GM18517 (cell line): ENCODE results near the gene ATP6V0D1.
A peak's percentile ranks its signal among the peaks of the same experiment; 100 is the strongest.
"Not testable (repeated sequence)": the region's sequence is repeated elsewhere in the genome, so short reads cannot be mapped to it uniquely, and the experiment has no call there.

Experiments used
- ATAC-seq: cut with Tn5 transposase; IDR thresholded peaks from one replicate; pipeline ENCODE4 v1.9.1; 2021; ENCODE audit warnings: mild to moderate bottlenecking, moderate library complexity; ENCODE audit not compliant: unreplicated experiment

Gene ATP6V0D1

GRCh38 chr16:67430504-67430976 lies 50.4 kb downstream of the ATP6V0D1 start:
- ATAC-seq, result no peak

GRCh38 chr16:67429799-67430503 lies 51.0 kb downstream of the ATP6V0D1 start:
- no peak for ATAC-seq

- no peak for ATAC-seq
Observed at GRCh38 chr16:67429053-67429798, 51.7 kb downstream of the ATP6V0D1 start.

- ATAC-seq, result no peak
Observed at GRCh38 chr16:67428146-67428731, 52.7 kb downstream of the ATP6V0D1 start.

GRCh38 chr16:67426950-67427349 lies 54.0 kb downstream of the ATP6V0D1 start:
- ATAC-seq, result no peak

- no peak for ATAC-seq
Observed at GRCh38 chr16:67426022-67426421, 54.9 kb downstream of the ATP6V0D1 start.

- ATAC-seq, result no peak
Observed at GRCh38 chr16:67425580-67425979, 55.4 kb downstream of the ATP6V0D1 start.

GRCh38 chr16:67425061-67425460 lies 55.9 kb downstream of the ATP6V0D1 start:
- no peak for ATAC-seq

GRCh38 chr16:67424261-67424615 lies 56.7 kb downstream of the ATP6V0D1 start:
- ATAC-seq, result no peak

GRCh38 chr16:67423611-67424260 lies 57.2 kb downstream of the ATP6V0D1 start:
- ATAC-seq, result no peak

GRCh38 chr16:67423015-67423414 lies 57.9 kb downstream of the ATP6V0D1 start:
- ATAC-seq, result no peak

- ATAC-seq, result no peak
Observed at GRCh38 chr16:67421030-67421429, 59.9 kb downstream of the ATP6V0D1 start.

GRCh38 chr16:67419931-67420330 lies 61.0 kb downstream of the ATP6V0D1 start:
- no peak for ATAC-seq

GRCh38 chr16:67419502-67419901 lies 61.5 kb downstream of the ATP6V0D1 start:
- ATAC-seq, result no peak

- no peak for ATAC-seq
Observed at GRCh38 chr16:67417333-67418061, 63.5 kb downstream of the ATP6V0D1 start.

GRCh38 chr16:67415872-67416793 lies 64.8 kb downstream of the ATP6V0D1 start, which contains the start of gene ZDHHC1:
TSS of gene ZDHHC1 (minus strand) at chr16:67416477. CDS start at chr16:67407775, 8,702 bp downstream.
- peak; percentile 57 for ATAC-seq

GRCh38 chr16:67415421-67415820 lies 65.5 kb downstream of the ATP6V0D1 start:
- ATAC-seq, result not testable (repeated sequence)

- no peak for ATAC-seq
Observed at GRCh38 chr16:67413978-67414911, 66.7 kb downstream of the ATP6V0D1 start.
